H9 (cell line): ENCODE results near the gene KCNA5. TPM values are rescaled to one million over a fixed set of nuclear protein-coding genes. Genes with fewer than 3 reads are reported as not detected.

Experiments used
- DNase-seq: peaks from one replicate; pipeline ENCODE4 v3.0.0-alpha.2; 2017
- H2AFZ ChIP-seq: one replicate; pipeline ENCODE4 v1.6.1; 2013; ENCODE audit warnings: mild to moderate bottlenecking, low read length, control low read depth, moderate library complexity
- H2AK5ac ChIP-seq: 2 replicates; pipeline ENCODE4 v1.6.1; 2013; ENCODE audit warnings: low read length, control low read depth, mixed read lengths; ENCODE audit not compliant: insufficient read length
- H2BK120ac ChIP-seq: one replicate; pipeline ENCODE4 v1.6.1; 2013; ENCODE audit warnings: low read depth, mild to moderate bottlenecking, low read length, control low read depth, inconsistent platforms; ENCODE audit not compliant: poor library complexity, severe bottlenecking
- H2BK12ac ChIP-seq: 2 replicates; pipeline ENCODE4 v1.6.1; 2013; ENCODE audit warnings: low read length, control low read depth, mixed read lengths, low read depth; ENCODE audit not compliant: insufficient read length
- H2BK15ac ChIP-seq: 2 replicates; pipeline ENCODE4 v1.6.1; 2013; ENCODE audit warnings: low read depth, low read length, control low read depth
- H2BK20ac ChIP-seq: one replicate; pipeline ENCODE4 v1.6.1; 2013; ENCODE audit warnings: low read depth, mild to moderate bottlenecking, low read length, control low read depth, inconsistent platforms; ENCODE audit not compliant: poor library complexity, severe bottlenecking
- H2BK5ac ChIP-seq: 2 replicates; pipeline ENCODE4 v1.6.1; 2013; ENCODE audit warnings: low read length, control low read depth, mixed read lengths; ENCODE audit not compliant: insufficient read length
- H3K14ac ChIP-seq: 2 replicates; pipeline ENCODE4 v1.6.1; 2013; ENCODE audit warnings: low read length, control low read depth; ENCODE audit not compliant: insufficient read depth
- H3K18ac ChIP-seq: 2 replicates; pipeline ENCODE4 v1.6.1; 2013; ENCODE audit warnings: low read depth, mild to moderate bottlenecking, mixed read lengths, low read length, control low read depth; ENCODE audit not compliant: insufficient read length
- H3K23ac ChIP-seq: 2 replicates; pipeline ENCODE4 v1.6.1; 2013; ENCODE audit warnings: low read length, control low read depth, mixed read lengths, low read depth; ENCODE audit not compliant: insufficient read length
- H3K23me2 ChIP-seq: 2 replicates; pipeline ENCODE4 v1.6.1; 2013; ENCODE audit warnings: low read depth, mild to moderate bottlenecking, mixed read lengths, low read length, control low read depth; ENCODE audit not compliant: insufficient read length, poor library complexity, severe bottlenecking
- H3K27ac ChIP-seq: 2 replicates; pipeline ENCODE4 v1.5.1; 2013; ENCODE audit warnings: low read length, control low read depth, mixed read lengths, low read depth; ENCODE audit not compliant: insufficient read length
- H3K27me3 ChIP-seq: 2 replicates; pipeline ENCODE4 v1.6.1; 2013; ENCODE audit warnings: low read length, control low read depth, inconsistent platforms; ENCODE audit not compliant: insufficient read depth
- H3K4ac ChIP-seq: 2 replicates; pipeline ENCODE4 v1.6.1; 2013; ENCODE audit warnings: low read depth, mild to moderate bottlenecking, control low read depth, inconsistent platforms, low read length, moderate library complexity
- H3K4me1 ChIP-seq: 2 replicates; pipeline ENCODE4 v1.6.1; 2013; ENCODE audit warnings: low read length, control low read depth, inconsistent platforms; ENCODE audit not compliant: insufficient read depth
- H3K4me2 ChIP-seq: 2 replicates; pipeline ENCODE4 v1.6.1; 2013; ENCODE audit warnings: low read length, control low read depth, mixed read lengths; ENCODE audit not compliant: insufficient read length, insufficient read depth
- H3K56ac ChIP-seq: 2 replicates; pipeline ENCODE4 v1.6.1; 2013; ENCODE audit warnings: low read depth, mild to moderate bottlenecking, mixed read lengths, low read length, control low read depth; ENCODE audit not compliant: insufficient read length
- H3K79me1 ChIP-seq: 2 replicates; pipeline ENCODE4 v1.6.1; 2013; ENCODE audit warnings: low read depth, mild to moderate bottlenecking, moderate library complexity, low read length, control low read depth, inconsistent platforms; ENCODE audit not compliant: insufficient read depth, poor library complexity, severe bottlenecking
- H3K79me2 ChIP-seq: 2 replicates; pipeline ENCODE4 v1.6.1; 2013; ENCODE audit warnings: low read length, control low read depth, inconsistent platforms; ENCODE audit not compliant: insufficient read depth
- H3K9ac ChIP-seq: 2 replicates; pipeline ENCODE4 v1.6.1; 2013; ENCODE audit warnings: low read length, control low read depth, mixed read lengths; ENCODE audit not compliant: insufficient read length; ENCODE audit errors: extremely low read depth
- H3K9me3 ChIP-seq: one replicate; pipeline ENCODE4 v1.6.1; 2013; ENCODE audit warnings: low read depth, low read length, inconsistent platforms; ENCODE audit not compliant: control insufficient read depth
- H3T11ph ChIP-seq: one replicate; pipeline ENCODE4 v1.6.1; 2013; ENCODE audit warnings: mild to moderate bottlenecking, low read length, control low read depth, inconsistent platforms
- H4K20me1 ChIP-seq: one replicate; pipeline ENCODE4 v1.6.1; 2013; ENCODE audit not compliant: control insufficient read depth, insufficient read length, insufficient read depth
- H4K5ac ChIP-seq: 2 replicates; pipeline ENCODE4 v1.6.1; 2013; ENCODE audit warnings: low read depth, mild to moderate bottlenecking, mixed read lengths, low read length, control low read depth; ENCODE audit not compliant: insufficient read length
- H4K8ac ChIP-seq: replicated peaks from 2 replicates; pipeline ENCODE4 v1.6.1; 2013; ENCODE audit warnings: low read length, control low read depth, mixed read lengths, low read depth; ENCODE audit not compliant: insufficient read length
- H4K91ac ChIP-seq: 2 replicates; pipeline ENCODE4 v1.6.1; 2013; ENCODE audit warnings: low read depth, mild to moderate bottlenecking, moderate library complexity, mixed read lengths, low read length, control low read depth; ENCODE audit not compliant: insufficient read length
- H3K27ac Mint-ChIP-seq, 3 experiments: 2 replicates in 2 of 3; 3 replicates in 1 of 3; pipeline ENCODE4 v1.8.0; 2020 to 2021; ENCODE audit warnings: mixed read lengths in 3 of 3, mild to moderate bottlenecking in 1 of 3, moderate library complexity in 1 of 3
- H3K27me3 Mint-ChIP-seq: 2 replicates; pipeline ENCODE4 v1.8.0; 2021; ENCODE audit warnings: low read depth, mild to moderate bottlenecking, moderate library complexity, mixed read lengths
- H3K36me3 Mint-ChIP-seq, 3 experiments: 2 replicates in 2 of 3; 3 replicates in 1 of 3; pipeline ENCODE4 v1.8.0; 2020 to 2021; ENCODE audit warnings: low read depth in 3 of 3, mixed read lengths in 3 of 3; ENCODE audit not compliant: insufficient read depth in 1 of 3
- H3K4me1 Mint-ChIP-seq, 2 experiments: 2 replicates each; pipeline ENCODE4 v1.8.0; 2020; ENCODE audit warnings: mixed read lengths in 2 of 2
- H3K4me3 Mint-ChIP-seq, 2 experiments: 2 replicates in 1 of 2; 3 replicates in 1 of 2; pipeline ENCODE4 v1.8.0; 2020 to 2021; ENCODE audit warnings: mild to moderate bottlenecking in 2 of 2, mixed read lengths in 2 of 2, moderate library complexity in 1 of 2
- H3K9me3 Mint-ChIP-seq, 2 experiments: 2 replicates in 1 of 2; 3 replicates in 1 of 2; pipeline ENCODE4 v1.8.0; 2020; ENCODE audit warnings: mild to moderate bottlenecking in 2 of 2, mixed read lengths in 2 of 2, moderate library complexity in 1 of 2
- WGBS: extraction: QIAGEN DNeasy Blood & Tissue Kit; methylation state at CpG from one replicate; pipeline ENCODE4 v1.1.7; 2013; ENCODE audit warnings: missing lambda C conversion rate, low lambda C conversion rate, mixed read lengths; ENCODE audit not compliant: insufficient read length; ENCODE audit errors: extremely low coverage; 5-methylcytosine and 5-hydroxymethylcytosine counted together
- total RNA-seq: library from RNA; stranded (reverse); gene quantifications from 2 replicates; pipeline ENCODE4 v1.2.1, GENCODE V29; 2021
- TF ChIP-seq, protein P1 (sequence below): fragments of 200-600 bp; sonication (generic); conservative IDR thresholded peaks from 3 replicates; pipeline ENCODE4 v1.8.0; 2021; ENCODE audit warnings: antibody characterized with exemption, mild to moderate bottlenecking

Gene KCNA5
- total RNA-seq, 1 experiment from 2014 or later, result 0.22 TPM

DNA sequence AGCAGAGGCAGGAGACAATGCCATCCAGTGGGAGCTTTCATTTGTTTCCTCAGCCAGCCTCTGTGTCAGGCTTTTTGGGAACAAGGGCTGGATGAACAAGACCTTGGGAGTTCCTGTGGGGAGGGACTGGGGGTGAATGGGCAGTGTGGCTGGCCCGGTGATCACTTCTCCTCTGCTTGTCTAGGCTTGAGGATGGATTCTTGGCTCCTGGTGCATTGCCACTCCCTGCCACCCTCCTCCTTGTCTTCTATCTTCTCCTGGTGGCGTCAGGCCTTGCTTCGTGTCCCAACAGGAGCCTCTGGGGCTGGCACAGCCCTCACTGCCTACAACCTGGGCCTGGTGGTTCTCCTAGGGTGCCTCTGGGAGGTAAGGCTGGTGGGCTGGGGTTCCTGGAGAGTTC lies 25.0 kb upstream of the KCNA5 start:
- no peak overlapping the region for H4K91ac ChIP-seq
- no peak overlapping the region for H3K23ac ChIP-seq
- H3K9me3 Mint-ChIP-seq, result no peaks in the 10 kb centered on the region
- TF ChIP-seq, protein P1, sequence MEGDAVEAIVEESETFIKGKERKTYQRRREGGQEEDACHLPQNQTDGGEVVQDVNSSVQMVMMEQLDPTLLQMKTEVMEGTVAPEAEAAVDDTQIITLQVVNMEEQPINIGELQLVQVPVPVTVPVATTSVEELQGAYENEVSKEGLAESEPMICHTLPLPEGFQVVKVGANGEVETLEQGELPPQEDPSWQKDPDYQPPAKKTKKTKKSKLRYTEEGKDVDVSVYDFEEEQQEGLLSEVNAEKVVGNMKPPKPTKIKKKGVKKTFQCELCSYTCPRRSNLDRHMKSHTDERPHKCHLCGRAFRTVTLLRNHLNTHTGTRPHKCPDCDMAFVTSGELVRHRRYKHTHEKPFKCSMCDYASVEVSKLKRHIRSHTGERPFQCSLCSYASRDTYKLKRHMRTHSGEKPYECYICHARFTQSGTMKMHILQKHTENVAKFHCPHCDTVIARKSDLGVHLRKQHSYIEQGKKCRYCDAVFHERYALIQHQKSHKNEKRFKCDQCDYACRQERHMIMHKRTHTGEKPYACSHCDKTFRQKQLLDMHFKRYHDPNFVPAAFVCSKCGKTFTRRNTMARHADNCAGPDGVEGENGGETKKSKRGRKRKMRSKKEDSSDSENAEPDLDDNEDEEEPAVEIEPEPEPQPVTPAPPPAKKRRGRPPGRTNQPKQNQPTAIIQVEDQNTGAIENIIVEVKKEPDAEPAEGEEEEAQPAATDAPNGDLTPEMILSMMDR, result no peak
- no peak overlapping the region for H3K27ac ChIP-seq
- no peaks in the 10 kb centered on the region for H3K36me3 Mint-ChIP-seq
- H3K18ac ChIP-seq, result no peak overlapping the region
- H3K9me3 ChIP-seq, result no peaks in the 10 kb centered on the region
- peaks cover 11 to 16% of the 10 kb centered on the region in 2 experiments for H3K4me1 Mint-ChIP-seq
- no peak overlapping the region for H2AK5ac ChIP-seq
- H3T11ph ChIP-seq, result no peak overlapping the region
- H3K4me2 ChIP-seq, result no peak overlapping the region
- H3K14ac ChIP-seq, result no peak overlapping the region; the same call in 1 of the 2 replicates
- no peaks in the 10 kb centered on the region for H3K4me1 ChIP-seq
- no peak overlapping the region for H3K9ac ChIP-seq
- no peaks in the 10 kb centered on the region for H3K27me3 ChIP-seq
- no peak overlapping the region; a peak in 1 of 7 replicates for H3K27ac Mint-ChIP-seq
- peak overlapping the region in 1 of 2 experiments; percentile 31; a peak in 1 of 5 replicates for H3K4me3 Mint-ChIP-seq
- no peak overlapping the region for H4K5ac ChIP-seq
- no peak overlapping the region for H2AFZ ChIP-seq
- H2BK15ac ChIP-seq, result no peak overlapping the region
- H3K4ac ChIP-seq, result no peak overlapping the region
- H3K79me1 ChIP-seq, result no peaks in the 10 kb centered on the region
- no peak overlapping the region for H2BK120ac ChIP-seq
- H3K56ac ChIP-seq, result no peak overlapping the region
- peaks cover 25% of the 10 kb centered on the region for H3K27me3 Mint-ChIP-seq
- no peak overlapping the region for H2BK12ac ChIP-seq
- H2BK20ac ChIP-seq, result no peak overlapping the region
- no peaks in the 10 kb centered on the region for H4K20me1 ChIP-seq
- no peak overlapping the region for H4K8ac ChIP-seq
- no peak for DNase-seq
- no CpG with 5 or more reads among the region's 3 CpGs for WGBS
- no peak overlapping the region for H2BK5ac ChIP-seq
- no peaks in the 10 kb centered on the region for H3K23me2 ChIP-seq
- no peaks in the 10 kb centered on the region for H3K79me2 ChIP-seq
